ENCODE measurements around the gene PRR20G.
"Not testable (repeated sequence)": the region's sequence is repeated elsewhere in the genome, so short reads cannot be mapped to it uniquely, and the experiment has no call there.

Gene PRR20G

DNA sequence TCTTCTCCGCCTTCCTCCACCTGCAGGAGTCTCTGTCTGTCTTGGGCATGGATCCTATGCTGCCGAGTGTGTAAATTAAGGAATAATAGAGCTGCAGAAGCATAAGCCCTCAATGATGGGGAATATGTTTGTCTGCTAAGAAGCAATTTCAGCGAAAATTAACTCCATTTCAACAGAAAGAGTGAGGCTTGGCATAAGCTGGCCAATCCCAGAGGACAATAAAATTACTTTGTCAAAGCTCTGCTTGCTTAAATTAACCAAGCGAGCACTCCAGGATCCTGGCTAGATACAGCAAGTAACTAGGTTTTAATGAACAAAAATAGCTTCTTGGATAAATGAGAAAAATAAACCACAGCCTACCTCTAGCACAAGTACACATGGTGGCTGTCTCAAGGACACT, 33.5 kb upstream of the PRR20G start:
- no peaks in the 10 kb centered on the region for H3K4me1 ChIP-seq (ENCODE audit: control insufficient read depth, insufficient read depth, low read length)
- peaks cover 4% of the 10 kb centered on the region; the same call in 1 of the 2 replicates for H3K9me3 ChIP-seq (ENCODE audit: control insufficient read depth, insufficient read depth, low read depth, low read length)
- no peak overlapping the region for H3K9ac ChIP-seq (ENCODE audit: low read length)
- H3K27ac ChIP-seq (ENCODE audit: low read depth, low read length) = no peak overlapping the region
- H3K4me3 ChIP-seq (ENCODE audit: low read depth, low read length) = no peak overlapping the region
- H3K36me3 ChIP-seq (ENCODE audit: control insufficient read depth, insufficient read depth, low read length) = no peaks in the 10 kb centered on the region
- peaks cover 14% of the 10 kb centered on the region; the same call in 1 of the 2 replicates for H3K27me3 ChIP-seq (ENCODE audit: control insufficient read depth, insufficient read depth, low read length)

DNA sequence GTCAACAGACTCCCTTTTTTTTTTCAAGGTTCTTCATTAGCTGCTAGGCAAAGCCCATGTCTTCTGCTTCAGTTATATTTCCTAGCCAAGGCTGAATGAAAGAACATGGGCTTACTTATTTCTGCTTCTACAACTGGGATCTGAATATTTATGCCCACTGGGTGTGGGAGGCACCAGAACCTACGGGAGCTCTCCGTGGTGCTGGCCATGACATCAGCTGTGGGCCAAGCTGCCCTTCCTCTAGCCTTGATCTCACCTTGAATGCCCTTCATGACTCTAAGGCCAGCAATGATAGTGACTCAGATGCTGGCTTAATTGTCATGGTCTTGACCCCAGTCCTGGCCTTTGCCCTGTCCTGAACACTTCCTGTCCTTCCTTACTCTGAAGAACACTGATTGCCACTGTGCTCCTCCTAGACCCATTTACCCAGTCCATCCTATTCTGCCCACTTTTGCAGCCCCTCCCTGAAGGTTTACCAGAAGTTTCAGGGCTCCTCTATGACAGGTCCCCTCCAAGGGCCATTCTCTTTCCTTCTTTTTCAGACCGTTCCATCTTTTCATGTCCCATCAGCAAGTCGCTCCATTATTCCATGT, 32.8 kb upstream of the PRR20G start:
- H3K4me3 ChIP-seq (ENCODE audit: low read depth, low read length) = no peak overlapping the region
- peaks cover 14% of the 10 kb centered on the region; the same call in 1 of the 2 replicates for H3K27me3 ChIP-seq (ENCODE audit: control insufficient read depth, insufficient read depth, low read length)
- H3K27ac ChIP-seq (ENCODE audit: low read depth, low read length) = no peak overlapping the region
- no peaks in the 10 kb centered on the region for H3K9me3 ChIP-seq (ENCODE audit: control insufficient read depth, insufficient read depth, low read depth, low read length)
- H3K4me1 ChIP-seq (ENCODE audit: control insufficient read depth, insufficient read depth, low read length) = no peaks in the 10 kb centered on the region
- H3K36me3 ChIP-seq (ENCODE audit: control insufficient read depth, insufficient read depth, low read length) = no peaks in the 10 kb centered on the region
- no peak overlapping the region for H3K9ac ChIP-seq (ENCODE audit: low read length)

GRCh38 chr3:127316685-127317084, 28.8 kb upstream of the PRR20G start:
- no peaks in the 10 kb centered on the region for H3K36me3 ChIP-seq (ENCODE audit: control insufficient read depth, insufficient read depth, low read length)
- no peak overlapping the region for H3K4me3 ChIP-seq (ENCODE audit: low read depth, low read length)

GRCh38 chr3:127312818-127313217, 25.0 kb upstream of the PRR20G start:
- H3K4me1 ChIP-seq (ENCODE audit: control insufficient read depth, insufficient read depth, low read length) = no peaks in the 10 kb centered on the region
- H3K36me3 ChIP-seq (ENCODE audit: control insufficient read depth, insufficient read depth, low read length) = no peaks in the 10 kb centered on the region
- H3K9me3 ChIP-seq (ENCODE audit: control insufficient read depth, insufficient read depth, low read depth, low read length) = no peaks in the 10 kb centered on the region
- H3K27me3 ChIP-seq (ENCODE audit: control insufficient read depth, insufficient read depth, low read length) = peaks cover 6% of the 10 kb centered on the region; the same call in 1 of the 2 replicates
- H3K27ac ChIP-seq (ENCODE audit: low read depth, low read length) = no peak overlapping the region
- H3K9ac ChIP-seq (ENCODE audit: low read length) = no peak overlapping the region
- no peak overlapping the region for H3K4me3 ChIP-seq (ENCODE audit: low read depth, low read length)

More at GRCh38 chr3:127316685-127317084, 28.8 kb upstream of the PRR20G start:
- H3K27ac ChIP-seq (ENCODE audit: low read depth, low read length) = no peak overlapping the region
- no peaks in the 10 kb centered on the region for H3K4me1 ChIP-seq (ENCODE audit: control insufficient read depth, insufficient read depth, low read length)
- H3K9me3 ChIP-seq (ENCODE audit: control insufficient read depth, insufficient read depth, low read depth, low read length) = no peaks in the 10 kb centered on the region
- H3K27me3 ChIP-seq (ENCODE audit: control insufficient read depth, insufficient read depth, low read length) = peaks cover 10% of the 10 kb centered on the region; the same call in 1 of the 2 replicates
- H3K9ac ChIP-seq (ENCODE audit: low read length) = no peak overlapping the region

DNA sequence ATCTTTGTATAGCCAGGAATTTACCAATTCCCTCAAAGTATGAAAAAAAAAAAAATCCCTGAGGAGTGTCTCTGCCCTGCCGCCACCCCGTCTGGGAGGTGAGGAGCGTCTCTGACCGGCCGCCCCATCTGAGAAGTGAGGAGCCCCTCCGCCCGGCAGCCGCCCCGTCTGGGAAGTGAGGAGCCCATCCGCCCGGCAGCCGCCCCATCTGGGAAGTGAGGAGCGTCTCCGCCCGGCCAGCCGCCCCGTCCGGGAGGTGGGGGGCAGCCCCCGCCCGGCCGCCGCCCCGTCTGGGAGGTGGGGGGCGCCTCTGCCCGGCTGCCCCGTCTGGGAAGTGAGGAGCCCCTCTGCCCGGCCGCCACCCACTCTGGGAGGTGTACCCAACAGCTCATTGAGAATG, 21.0 kb upstream of the PRR20G start:
- not testable (repeated sequence) for H3K9me3 ChIP-seq (ENCODE audit: control insufficient read depth, insufficient read depth, low read depth, low read length); H3K27ac ChIP-seq (ENCODE audit: low read depth, low read length); H3K4me1 ChIP-seq (ENCODE audit: control insufficient read depth, insufficient read depth, low read length); H3K9ac ChIP-seq (ENCODE audit: low read length); H3K4me3 ChIP-seq (ENCODE audit: low read depth, low read length); H3K36me3 ChIP-seq (ENCODE audit: control insufficient read depth, insufficient read depth, low read length)
- H3K27me3 ChIP-seq (ENCODE audit: control insufficient read depth, insufficient read depth, low read length) = peaks cover 33% of the 10 kb centered on the region

- H3K4me1 ChIP-seq (ENCODE audit: control insufficient read depth, insufficient read depth, low read length) = no peaks in the 10 kb centered on the region
- no peak overlapping the region for H3K9ac ChIP-seq (ENCODE audit: low read length)
- no peaks in the 10 kb centered on the region for H3K9me3 ChIP-seq (ENCODE audit: control insufficient read depth, insufficient read depth, low read depth, low read length)
- no peak overlapping the region for H3K4me3 ChIP-seq (ENCODE audit: low read depth, low read length)
- H3K36me3 ChIP-seq (ENCODE audit: control insufficient read depth, insufficient read depth, low read length) = no peaks in the 10 kb centered on the region
- peaks cover 34% of the 10 kb centered on the region for H3K27me3 ChIP-seq (ENCODE audit: control insufficient read depth, insufficient read depth, low read length)
- no peak overlapping the region for H3K27ac ChIP-seq (ENCODE audit: low read depth, low read length)
Measured at GRCh38 chr3:127307916-127308315, 20.1 kb upstream of the PRR20G start.

DNA sequence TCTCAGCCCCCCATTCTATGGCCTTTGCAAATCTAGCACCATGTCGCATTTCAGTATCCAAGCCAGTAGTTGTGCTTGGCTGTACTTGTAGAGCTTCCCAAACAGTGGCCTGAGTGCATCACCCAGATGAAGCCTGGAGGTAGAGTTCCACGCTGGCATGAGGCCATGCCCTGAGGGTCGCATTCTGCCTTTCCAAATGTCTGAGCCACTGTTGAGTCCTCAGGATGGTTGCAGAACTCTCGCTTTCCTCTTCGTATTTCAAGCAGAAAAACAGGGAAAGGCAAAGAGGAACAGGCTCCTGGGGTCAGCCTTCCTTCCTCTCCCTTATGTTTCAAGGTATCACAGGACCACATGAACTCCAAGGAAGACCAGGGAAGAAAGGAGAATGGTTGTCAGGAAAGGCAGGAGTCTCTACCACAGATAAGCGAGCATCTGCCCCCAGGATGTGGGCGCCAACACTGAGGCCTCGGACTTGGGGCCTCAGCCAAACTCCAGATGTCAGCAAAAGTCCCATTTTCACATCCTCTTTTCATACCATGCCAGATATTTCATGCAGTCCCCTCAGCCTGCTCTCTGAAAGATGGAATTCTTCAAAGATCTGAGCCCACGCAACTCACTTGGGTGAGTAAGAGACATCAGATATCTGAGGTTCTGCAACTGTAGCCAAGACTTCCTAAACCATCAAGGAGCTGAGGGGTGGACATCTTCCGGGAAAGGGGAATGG, 19.4 kb upstream of the PRR20G start:
- Histone ChIP-seq H3K4me3 (ENCODE audit: low read depth, low read length) (no peak overlapping the region), H3K27me3 (ENCODE audit: control insufficient read depth, insufficient read depth, low read length) (peaks cover 33% of the 10 kb centered on the region), H3K36me3 (ENCODE audit: control insufficient read depth, insufficient read depth, low read length) (no peaks in the 10 kb centered on the region), H3K9me3 (ENCODE audit: control insufficient read depth, insufficient read depth, low read depth, low read length) (no peaks in the 10 kb centered on the region), H3K27ac (ENCODE audit: low read depth, low read length) (no peak overlapping the region), H3K9ac (ENCODE audit: low read length) (no peak overlapping the region), H3K4me1 (ENCODE audit: control insufficient read depth, insufficient read depth, low read length) (no peaks in the 10 kb centered on the region)

DNA sequence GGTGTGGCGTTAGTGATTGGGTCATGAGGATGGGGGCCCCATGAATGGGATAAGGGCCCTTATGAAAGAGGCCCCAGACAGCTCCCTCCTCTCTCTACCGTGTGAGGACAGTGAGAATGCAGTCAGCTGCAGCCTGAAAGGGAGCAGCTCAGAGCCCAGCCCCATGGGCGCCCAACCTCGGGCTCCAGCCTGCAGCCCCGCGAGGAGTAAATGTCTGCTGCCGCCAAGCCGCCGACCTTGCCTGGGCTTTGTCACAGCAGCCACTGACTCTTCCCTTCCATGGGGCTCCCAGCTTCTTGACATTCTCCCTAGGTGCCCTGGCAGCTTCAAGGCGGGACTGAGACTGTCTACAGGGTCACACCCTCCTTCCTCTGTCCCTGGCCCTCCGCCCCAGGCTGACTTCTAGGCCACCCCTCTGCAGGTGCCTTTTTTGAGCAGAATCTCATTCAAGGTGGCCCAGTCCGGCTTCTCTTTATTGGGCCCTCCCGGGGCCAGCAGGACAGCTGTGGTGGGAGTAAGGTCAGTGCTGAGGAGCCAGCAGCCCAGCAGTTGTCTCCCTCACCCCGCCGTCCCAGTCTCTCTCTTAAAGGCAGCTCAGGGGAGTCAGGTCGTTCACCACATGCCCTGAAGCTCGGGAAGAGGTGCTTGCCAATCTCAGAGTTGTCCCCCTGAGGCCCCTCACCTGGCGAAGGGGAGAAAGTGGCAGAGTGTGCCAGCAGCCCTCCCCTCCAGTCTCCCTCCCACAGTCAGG, 18.7 kb upstream of the PRR20G start:
- H3K4me1 ChIP-seq (ENCODE audit: control insufficient read depth, insufficient read depth, low read length) = no peaks in the 10 kb centered on the region
- no peaks in the 10 kb centered on the region for H3K9me3 ChIP-seq (ENCODE audit: control insufficient read depth, insufficient read depth, low read depth, low read length)
- no peak overlapping the region for H3K4me3 ChIP-seq (ENCODE audit: low read depth, low read length)
- no peak overlapping the region for H3K9ac ChIP-seq (ENCODE audit: low read length)
- no peaks in the 10 kb centered on the region for H3K36me3 ChIP-seq (ENCODE audit: control insufficient read depth, insufficient read depth, low read length)
- H3K27ac ChIP-seq (ENCODE audit: low read depth, low read length) = no peak overlapping the region
- H3K27me3 ChIP-seq (ENCODE audit: control insufficient read depth, insufficient read depth, low read length) = peaks cover 34% of the 10 kb centered on the region

GRCh38 chr3:127305499-127306060, 17.7 kb upstream of the PRR20G start:
- Histone ChIP-seq H3K4me1 (ENCODE audit: control insufficient read depth, insufficient read depth, low read length) (no peaks in the 10 kb centered on the region), H3K27me3 (ENCODE audit: control insufficient read depth, insufficient read depth, low read length) (peaks cover 36% of the 10 kb centered on the region), H3K4me3 (ENCODE audit: low read depth, low read length) (no peak overlapping the region), H3K9me3 (ENCODE audit: control insufficient read depth, insufficient read depth, low read depth, low read length) (no peaks in the 10 kb centered on the region), H3K9ac (ENCODE audit: low read length) (no peak overlapping the region), H3K36me3 (ENCODE audit: control insufficient read depth, insufficient read depth, low read length) (no peaks in the 10 kb centered on the region), H3K27ac (ENCODE audit: low read depth, low read length) (no peak overlapping the region)

DNA sequence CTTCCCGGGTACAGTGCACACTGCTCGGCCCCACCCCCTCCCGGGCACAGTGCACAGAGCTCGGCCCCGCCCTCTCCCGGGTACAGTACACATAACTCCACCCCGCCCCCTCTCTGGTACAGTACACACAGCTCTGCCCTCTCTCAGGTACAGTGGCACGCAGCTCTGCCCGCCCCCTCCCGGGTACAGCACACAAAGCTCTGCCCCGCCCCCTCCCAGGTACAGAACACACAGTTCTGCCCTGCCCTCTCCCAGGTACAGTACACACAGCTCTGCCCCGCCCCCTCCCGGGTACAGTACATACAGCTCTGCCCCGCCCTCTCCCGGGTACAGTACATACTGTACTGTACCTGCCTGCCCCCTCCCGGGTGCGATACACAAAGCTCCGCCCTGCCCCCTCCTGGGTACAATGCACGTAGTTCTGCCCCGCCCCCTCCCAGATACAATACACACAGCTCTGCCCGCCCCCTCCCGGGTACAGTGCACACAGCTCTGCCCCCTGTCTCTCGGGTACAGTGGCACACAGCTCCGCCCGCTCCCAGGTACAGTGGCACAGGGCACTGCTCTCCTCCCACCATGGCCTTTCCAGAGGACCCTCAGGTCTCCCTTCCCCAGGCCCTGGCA, 16.4 kb upstream of the PRR20G start:
- H3K27ac ChIP-seq (ENCODE audit: low read depth, low read length) = no peak overlapping the region
- H3K27me3 ChIP-seq (ENCODE audit: control insufficient read depth, insufficient read depth, low read length) = peaks cover 42% of the 10 kb centered on the region

More for the DNA sequence above, 16.4 kb upstream of the PRR20G start:
- H3K4me3 ChIP-seq (ENCODE audit: low read depth, low read length) = peak overlapping the region; percentile 29; the same call in 1 of the 2 replicates
- H3K9ac ChIP-seq (ENCODE audit: low read length) = no peak overlapping the region
- no peaks in the 10 kb centered on the region for H3K36me3 ChIP-seq (ENCODE audit: control insufficient read depth, insufficient read depth, low read length)
- no peaks in the 10 kb centered on the region for H3K4me1 ChIP-seq (ENCODE audit: control insufficient read depth, insufficient read depth, low read length)
- H3K9me3 ChIP-seq (ENCODE audit: control insufficient read depth, insufficient read depth, low read depth, low read length) = no peaks in the 10 kb centered on the region
